IPS DF 19.7 (cell line): ENCODE results near the gene CPNE4.

Source experiments
- DNase-seq: peaks from one replicate; pipeline ENCODE4 v3.0.0-alpha.2; 2013; ENCODE audit warnings: low read depth, low spot score

The CPNE4 gene

DNA sequence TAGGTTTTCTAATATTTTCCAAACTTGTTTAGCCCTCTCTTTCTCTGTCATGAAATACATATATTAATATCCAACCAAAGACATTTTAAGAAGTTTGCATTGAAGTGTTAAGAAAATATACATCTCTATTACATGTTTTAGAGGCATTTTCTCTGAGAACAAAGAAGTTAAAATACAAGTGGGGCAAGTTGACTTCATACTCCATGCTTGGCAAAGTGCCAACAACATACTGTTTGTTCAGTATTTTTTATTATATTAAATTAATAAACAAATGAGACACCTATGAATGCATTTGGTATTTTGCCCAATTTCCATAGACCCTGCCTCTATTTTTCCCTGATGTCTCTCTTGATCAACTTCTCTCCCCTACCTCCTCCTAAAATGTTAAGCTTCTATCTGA is 299.3 kb downstream of the CPNE4 start:
- DNase-seq = no peak

GRCh38 chr3:131735116-131735515 is 299.7 kb downstream of the CPNE4 start:
- DNase-seq = no peak

DNA sequence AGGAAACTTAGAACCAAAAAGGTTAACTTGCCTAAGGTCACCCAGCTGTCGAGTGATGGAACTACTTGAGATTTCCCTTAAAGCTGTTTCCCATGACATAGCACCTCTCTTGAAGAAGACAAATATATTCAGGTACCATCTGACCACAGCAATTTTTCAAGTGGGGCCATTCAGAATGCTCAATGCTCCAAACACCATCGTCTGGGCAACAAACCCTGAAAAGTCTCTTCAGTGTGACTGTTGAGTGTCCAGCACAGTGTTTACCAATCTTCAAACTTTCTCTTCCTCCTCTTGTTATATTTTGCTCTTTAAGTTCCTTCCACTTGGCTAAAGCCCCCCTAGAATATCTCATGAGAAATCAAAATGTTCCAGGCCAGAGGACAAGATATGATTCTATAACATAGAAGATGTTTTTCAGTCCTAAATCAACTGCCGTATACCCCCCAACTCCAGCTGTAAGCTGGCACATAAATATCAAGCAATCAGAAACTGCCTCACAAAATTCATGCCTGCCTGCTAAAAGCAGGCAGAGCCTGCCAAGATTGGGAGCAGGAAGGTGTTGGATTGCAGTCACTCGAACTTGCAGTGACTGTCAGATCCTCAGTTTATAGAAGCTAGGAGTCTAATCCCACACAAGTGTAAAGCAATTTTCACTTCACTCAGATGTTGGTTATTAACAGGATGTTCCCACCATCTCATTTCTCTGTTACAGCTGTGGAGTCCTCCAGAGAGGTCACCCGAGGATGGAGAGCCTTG is 301.6 kb downstream of the CPNE4 start:
- no peak for DNase-seq

DNA sequence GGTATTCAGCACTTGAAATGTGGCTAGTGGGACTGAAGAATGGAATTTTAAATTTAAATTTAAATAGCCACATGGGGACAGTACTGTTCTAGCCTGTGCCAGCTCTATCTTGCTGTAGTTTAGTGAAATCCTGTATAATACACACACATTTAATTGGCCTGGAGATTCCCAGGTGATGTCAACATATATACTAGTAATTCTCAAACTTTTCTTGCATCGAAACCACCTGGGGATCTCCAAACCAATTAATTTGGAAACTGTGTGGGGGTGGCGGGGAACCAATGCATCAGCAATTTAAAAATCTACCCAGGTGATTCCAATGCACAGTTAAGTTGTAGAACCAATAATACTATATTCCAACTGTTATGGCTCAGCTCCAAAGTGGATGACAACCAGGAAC is 303.1 kb downstream of the CPNE4 start:
- no peak for DNase-seq

DNA sequence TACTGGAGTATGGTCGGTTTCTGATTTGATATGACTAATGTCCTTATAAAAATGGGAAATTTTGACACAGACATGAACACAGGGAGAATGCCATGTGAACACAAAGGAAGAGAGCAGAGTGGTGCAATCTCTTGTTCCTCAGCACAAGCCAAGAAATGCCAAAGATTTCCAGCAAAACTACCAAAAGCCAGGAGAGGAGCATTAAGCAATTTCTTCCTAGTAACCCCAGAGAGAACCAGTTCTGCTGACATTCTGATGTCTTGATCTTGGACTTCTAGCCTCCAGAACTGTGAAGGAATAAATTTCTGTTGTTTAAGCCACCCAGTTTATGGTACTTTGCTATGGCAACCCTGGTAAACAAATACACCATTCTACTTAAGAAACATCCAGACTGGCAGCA is 304.2 kb downstream of the CPNE4 start:
- no peak for DNase-seq

DNA sequence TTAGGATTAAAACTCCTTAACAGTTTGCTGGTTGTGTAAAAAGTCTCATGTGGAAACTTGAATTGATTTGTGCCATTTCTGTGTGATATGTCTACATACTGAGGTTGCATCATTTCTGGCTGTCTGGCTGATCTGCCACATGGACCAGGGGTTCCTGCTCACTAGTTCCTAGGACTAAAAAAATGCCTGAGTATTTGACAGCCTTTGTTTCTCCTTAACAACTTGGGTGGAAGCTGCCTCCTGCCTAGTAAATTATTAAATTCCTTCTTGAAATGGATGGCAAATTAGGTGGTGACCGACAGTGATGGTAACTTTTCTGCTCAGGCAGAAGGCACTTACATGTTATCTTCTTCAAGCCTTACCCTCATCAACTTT is 305.2 kb downstream of the CPNE4 start:
- no peak for DNase-seq

DNA sequence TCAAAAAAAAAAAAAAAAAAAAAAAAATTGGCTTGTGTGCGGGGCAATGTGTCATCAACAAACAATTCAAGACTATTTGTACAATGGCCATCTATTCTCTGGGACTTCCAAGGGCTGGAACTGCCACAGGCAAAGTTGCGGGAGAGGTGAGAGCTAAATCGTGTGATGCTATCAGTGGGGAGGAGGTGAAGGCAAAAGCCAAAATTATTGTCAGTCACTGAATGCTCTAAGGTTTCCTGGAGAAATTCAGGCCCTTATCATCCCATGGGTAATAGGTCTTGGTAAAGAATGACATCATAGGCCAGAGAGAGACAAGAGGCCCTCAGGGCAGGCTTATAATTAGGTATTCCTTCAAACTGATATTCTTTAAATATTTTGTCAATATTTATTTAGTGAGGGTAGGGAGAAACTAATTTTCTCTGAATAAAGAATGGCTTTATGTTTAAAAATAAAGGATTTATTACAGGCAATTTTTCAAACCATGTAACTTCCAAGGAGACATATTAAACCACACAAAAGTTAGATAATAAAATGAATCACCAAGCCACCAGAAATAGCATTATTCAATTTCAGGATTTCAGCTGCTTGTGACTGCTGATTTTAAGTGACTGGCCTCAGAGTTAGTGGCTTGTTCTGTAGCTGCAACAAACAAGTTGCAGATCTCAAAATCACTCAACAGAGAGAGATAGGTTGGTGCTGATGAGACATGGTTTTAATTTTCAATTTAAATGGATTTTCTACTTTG is 305.7 kb downstream of the CPNE4 start:
- no peak for DNase-seq

- DNase-seq = no peak
Observed at GRCh38 chr3:131725414-131725813, 309.4 kb downstream of the CPNE4 start.

- DNase-seq = no peak
Observed at GRCh38 chr3:131723343-131723742, 311.5 kb downstream of the CPNE4 start.

DNA sequence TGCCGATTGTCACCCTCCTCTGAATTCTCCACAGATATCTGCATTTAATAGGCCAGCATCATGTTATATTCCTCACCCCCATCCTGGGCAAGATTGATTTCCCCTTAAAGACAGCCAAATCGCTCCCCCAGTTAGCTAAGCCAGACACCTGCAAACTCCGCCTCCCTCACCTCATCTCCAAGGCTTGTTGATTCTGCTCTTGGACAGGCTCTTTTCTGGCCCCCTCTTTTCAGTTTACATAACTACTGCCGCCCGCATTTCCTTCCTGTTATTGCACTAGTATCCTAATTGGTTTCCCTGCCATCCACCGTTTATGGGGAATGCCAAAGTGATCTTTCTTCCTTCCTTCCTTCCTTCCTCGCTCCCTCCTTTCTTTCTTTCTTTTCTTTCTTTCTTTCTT is 317.3 kb downstream of the CPNE4 start:
- no peak for DNase-seq

- no peak for DNase-seq
Observed at GRCh38 chr3:131716943-131717342, 317.9 kb downstream of the CPNE4 start.

- no peak for DNase-seq
Observed at GRCh38 chr3:131716007-131716406, 318.8 kb downstream of the CPNE4 start.

- DNase-seq = no peak
Observed at GRCh38 chr3:131714585-131715220, 320.1 kb downstream of the CPNE4 start.

DNA sequence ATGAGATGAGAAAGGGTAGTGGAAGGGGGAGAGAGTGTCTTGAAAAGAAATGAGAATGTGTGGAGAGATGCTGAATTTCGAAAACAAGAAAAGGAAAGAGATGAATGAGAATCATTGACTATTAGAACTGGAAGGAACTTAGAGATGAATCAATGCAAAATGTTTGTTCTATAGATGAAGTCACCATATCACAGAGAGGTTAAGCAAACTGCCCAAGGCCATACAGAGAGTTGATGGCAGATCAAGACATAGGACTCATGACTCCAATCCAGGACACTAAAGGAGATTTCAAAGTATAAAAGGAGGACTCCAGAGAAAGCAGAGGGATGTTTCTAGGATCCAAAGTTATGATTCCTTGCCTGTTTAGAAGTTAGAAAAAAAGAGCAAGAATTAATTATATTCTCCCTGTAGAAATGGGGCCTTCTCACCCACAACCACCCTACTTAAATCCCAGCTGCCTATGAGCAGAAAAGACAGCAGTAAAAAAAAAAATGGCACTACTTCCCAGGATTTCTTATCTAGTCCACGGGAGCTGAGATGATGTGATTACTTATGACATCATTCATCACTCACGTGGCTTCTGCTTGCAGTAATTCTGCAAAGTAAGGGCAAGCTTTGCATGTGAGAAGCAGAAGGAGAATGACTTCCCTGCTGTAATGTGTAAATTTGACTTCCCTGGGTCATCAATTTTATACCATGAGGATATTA is 321.2 kb downstream of the CPNE4 start:
- no peak for DNase-seq

- no peak for DNase-seq
Observed at GRCh38 chr3:131712662-131713061, 322.2 kb downstream of the CPNE4 start.

DNA sequence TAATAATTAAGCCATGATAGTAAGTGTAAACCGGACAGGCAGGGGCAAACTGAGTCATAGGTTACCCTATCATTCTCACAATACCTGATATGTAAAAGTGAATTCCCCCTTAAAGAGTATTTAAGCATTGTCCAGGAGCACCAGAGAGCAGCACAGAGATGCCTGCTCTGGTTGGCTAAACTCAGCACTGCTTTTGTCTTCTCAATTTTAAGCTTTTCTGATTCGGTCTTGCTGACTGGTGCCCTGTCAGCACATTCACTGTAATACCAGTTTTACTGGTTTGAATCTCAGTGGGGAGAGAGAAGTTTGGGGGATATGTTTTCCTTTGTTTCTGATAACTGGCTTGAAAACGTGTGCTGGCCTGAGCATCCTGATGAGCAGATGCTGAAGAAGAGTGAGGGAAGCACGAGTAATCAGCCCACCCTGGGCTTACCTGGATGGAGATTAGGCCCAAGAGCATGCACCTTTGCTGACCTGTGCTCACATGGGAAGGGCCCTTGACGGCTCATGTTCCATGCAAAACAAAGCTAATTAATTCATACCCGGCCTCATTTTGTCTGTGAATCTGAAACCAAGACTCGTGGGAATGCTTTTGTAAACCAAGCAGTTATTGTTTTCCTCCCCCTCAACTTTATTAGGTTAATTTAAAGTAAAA is 323.6 kb downstream of the CPNE4 start:
- no peak for DNase-seq

DNA sequence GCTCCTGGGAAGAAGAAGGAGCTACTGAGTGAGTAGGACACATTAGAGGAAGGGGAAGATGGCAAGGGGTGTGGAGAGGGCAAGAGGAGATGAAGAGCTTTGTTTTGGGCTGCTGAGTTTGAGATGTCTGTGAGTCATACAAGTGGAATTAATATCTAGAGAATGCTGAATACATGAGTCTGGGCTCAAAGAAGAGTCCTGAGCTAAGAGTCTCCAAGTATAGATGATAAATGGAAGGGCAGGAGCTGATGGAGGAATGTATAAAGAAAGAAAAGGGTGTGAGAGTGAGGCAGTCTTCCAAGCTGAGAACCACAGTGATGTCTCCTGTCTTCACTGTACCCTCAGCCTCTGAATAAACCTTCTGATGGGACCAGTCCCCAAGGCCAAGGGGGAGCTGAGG is 326.6 kb downstream of the CPNE4 start:
- DNase-seq = no peak

DNA sequence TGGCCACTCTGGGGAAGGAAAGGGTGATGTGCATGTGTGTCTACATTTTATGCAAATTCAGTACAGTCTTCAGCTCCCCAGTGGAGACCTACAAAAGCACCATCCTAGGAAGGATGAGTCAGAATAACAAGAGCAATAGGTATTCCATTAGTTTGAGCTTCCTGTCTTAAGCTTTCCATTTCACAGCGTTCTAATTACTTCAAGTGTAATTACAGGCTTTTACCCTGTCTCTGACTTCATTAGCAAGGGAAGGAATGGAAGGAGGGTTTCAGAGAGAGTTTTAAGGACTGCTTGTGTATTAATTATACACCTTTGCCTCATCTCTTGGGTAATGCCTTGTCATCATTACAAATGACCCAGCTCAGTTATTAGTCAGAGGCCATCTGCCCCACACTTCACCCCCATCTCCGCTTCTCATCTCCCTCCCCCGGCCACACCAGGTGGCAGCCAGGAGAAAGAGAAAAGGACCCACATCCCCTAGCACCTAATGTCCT is 329.2 kb downstream of the CPNE4 start:
- DNase-seq = peak; percentile 45

- DNase-seq = no peak
Observed at GRCh38 chr3:131705099-131705498, 329.7 kb downstream of the CPNE4 start.

DNA sequence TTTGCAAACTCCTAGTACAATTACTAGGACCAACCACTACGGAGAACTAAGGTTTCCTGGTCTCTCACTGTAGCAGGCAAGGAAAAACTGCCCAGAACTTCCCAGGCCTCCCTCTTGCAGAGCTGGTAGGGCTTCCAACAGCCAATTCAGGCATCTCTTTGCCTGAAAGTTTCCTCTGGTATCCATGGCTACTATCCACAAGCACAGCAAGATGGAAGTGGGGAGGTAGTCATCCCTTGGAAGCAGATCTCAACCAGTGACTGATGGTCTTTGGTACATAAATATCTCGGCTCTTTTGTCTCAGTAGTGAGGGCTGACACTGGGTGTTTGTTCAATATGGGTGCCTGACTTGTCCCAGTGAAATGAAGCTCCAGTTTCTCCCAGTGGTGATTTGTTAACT is 330.7 kb downstream of the CPNE4 start:
- no peak for DNase-seq

DNA sequence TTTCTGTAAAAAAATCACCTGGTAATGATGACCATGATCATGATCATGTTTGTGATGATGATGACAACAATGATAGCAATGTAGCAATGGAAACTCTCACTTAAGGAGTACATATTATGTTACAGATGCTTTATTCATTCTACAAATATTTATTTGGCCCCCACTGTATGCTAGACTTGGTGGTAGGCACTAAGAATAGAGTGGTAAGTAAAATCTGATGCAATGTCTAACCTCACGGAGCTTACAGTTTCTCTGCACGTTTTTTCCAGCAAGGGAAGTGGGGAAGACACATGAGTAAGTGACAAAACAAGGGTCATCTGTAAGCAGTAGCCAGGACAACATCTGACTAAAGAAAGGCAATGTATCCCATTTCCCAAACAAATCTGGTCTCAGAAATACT is 332.7 kb downstream of the CPNE4 start:
- DNase-seq = no peak
